Measurements from ENCODE around the gene ESM1. TPM values are rescaled to one million over a fixed set of nuclear protein-coding genes. Genes with fewer than 3 reads are reported as not detected.

ESM1 gene
- total RNA-seq, 2 experiments from 2014 or later, result not detected

- H3K36me3 ChIP-seq (ENCODE audit: insufficient read depth, low read length), result no peaks in the 10 kb centered on the region
- ChIA-PET CTCF (no interaction called here), POLR2A (no interaction called here)
- intact Hi-C loops (cut with DNase I, micrococcal nuclease), result no loop called here
- Mint-ChIP-seq H3K4me3 (no peak overlapping the region), H3K9me3 (no peaks in the 10 kb centered on the region), H3K27ac (no peak overlapping the region), H3K27me3 (peaks cover 12% of the 10 kb centered on the region), H3K4me1 (ENCODE audit: low read depth) (peaks cover 24% of the 10 kb centered on the region), H3K36me3 (ENCODE audit: low read depth) (no peaks in the 10 kb centered on the region)
- no peak for TF ChIP-seq CTCF (IDR thresholded peaks at IDR 0.05)
- H3K4me1 ChIP-seq (ENCODE audit: insufficient read depth, low read length), result no peaks in the 10 kb centered on the region
- no peak overlapping the region for H3K27ac ChIP-seq (ENCODE audit: low read depth in 1 of 2, low read length in 2 of 2)
- ATAC-seq (ENCODE audit: poor library complexity) (no peak), DNase-seq (no peak)
- no peaks in the 10 kb centered on the region for H3K27me3 ChIP-seq (ENCODE audit: control insufficient read depth in 1 of 2, insufficient read depth in 2 of 2, low read length in 2 of 2)
- H3K4me3 ChIP-seq (ENCODE audit: low read length), result no peak overlapping the region
- H3K9me3 ChIP-seq (ENCODE audit: control insufficient read depth in 1 of 2, insufficient read depth in 1 of 2, low read length in 2 of 2), result no peaks in the 10 kb centered on the region
Measured at GRCh38 chr5:54981928-54982327, 3.5 kb downstream of the ESM1 start.

GRCh38 chr5:54975701-54976100 lies 9.7 kb downstream of the ESM1 start:
- intact Hi-C loops (cut with DNase I, micrococcal nuclease), result no loop called here
- Histone ChIP-seq H3K4me1 (ENCODE audit: insufficient read depth, low read length) (no peaks in the 10 kb centered on the region), H3K4me3 (ENCODE audit: low read length) (no peak overlapping the region), H3K36me3 (ENCODE audit: insufficient read depth, low read length) (no peaks in the 10 kb centered on the region), H3K9me3 (ENCODE audit: control insufficient read depth in 1 of 2, insufficient read depth in 1 of 2, low read length in 2 of 2) (no peaks in the 10 kb centered on the region), H3K27ac (ENCODE audit: low read depth in 1 of 2, low read length in 2 of 2) (no peak overlapping the region), H3K27me3 (ENCODE audit: control insufficient read depth in 1 of 2, insufficient read depth in 2 of 2, low read length in 2 of 2) (no peaks in the 10 kb centered on the region)
- TF ChIP-seq CTCF (IDR thresholded peaks at IDR 0.05), result no peak
- ATAC-seq (ENCODE audit: poor library complexity) (no peak), DNase-seq (no peak)
- Mint-ChIP-seq H3K36me3 (ENCODE audit: low read depth) (no peaks in the 10 kb centered on the region), H3K27ac (no peak overlapping the region), H3K27me3 (no peaks in the 10 kb centered on the region), H3K4me3 (no peak overlapping the region), H3K9me3 (no peaks in the 10 kb centered on the region), H3K4me1 (ENCODE audit: low read depth) (no peaks in the 10 kb centered on the region)
- ChIA-PET CTCF (no interaction called here), POLR2A (interaction anchor here (0.8 kb wide), 1 partner anchor 13 kb away, joined by 3 read pairs; no protein-coding TSS in a partner anchor)

- Mint-ChIP-seq H3K27me3 (no peaks in the 10 kb centered on the region), H3K4me3 (no peak overlapping the region), H3K9me3 (no peaks in the 10 kb centered on the region), H3K4me1 (ENCODE audit: low read depth) (no peaks in the 10 kb centered on the region), H3K36me3 (ENCODE audit: low read depth) (no peaks in the 10 kb centered on the region), H3K27ac (no peak overlapping the region)
- ChIA-PET CTCF (no interaction called here), POLR2A (interaction anchor here (1.4 kb wide), 1 partner anchor 14 kb away, joined by 3 read pairs; no protein-coding TSS in a partner anchor)
- Histone ChIP-seq H3K9me3 (ENCODE audit: control insufficient read depth in 1 of 2, insufficient read depth in 1 of 2, low read length in 2 of 2) (no peaks in the 10 kb centered on the region), H3K27ac (ENCODE audit: low read depth in 1 of 2, low read length in 2 of 2) (no peak overlapping the region), H3K36me3 (ENCODE audit: insufficient read depth, low read length) (no peaks in the 10 kb centered on the region), H3K4me3 (ENCODE audit: low read length) (no peak overlapping the region), H3K4me1 (ENCODE audit: insufficient read depth, low read length) (no peaks in the 10 kb centered on the region), H3K27me3 (ENCODE audit: control insufficient read depth in 1 of 2, insufficient read depth in 2 of 2, low read length in 2 of 2) (no peaks in the 10 kb centered on the region)
- DNase-seq (no peak), ATAC-seq (ENCODE audit: poor library complexity) (no peak)
- no peak for TF ChIP-seq CTCF (IDR thresholded peaks at IDR 0.05)
- intact Hi-C loops (cut with DNase I, micrococcal nuclease), result no loop called here
Measured at GRCh38 chr5:54969856-54970828, 15.3 kb downstream of the ESM1 start.

All from CD4-positive, alpha-beta T cell (primary cell).